ENCODE measurements around the gene CATSPER1.

GRCh38 chr11:66011785-66012303, 14.4 kb downstream of the CATSPER1 start, which contains the start of gene CST6:
- TF ChIP-seq, protein P1, sequence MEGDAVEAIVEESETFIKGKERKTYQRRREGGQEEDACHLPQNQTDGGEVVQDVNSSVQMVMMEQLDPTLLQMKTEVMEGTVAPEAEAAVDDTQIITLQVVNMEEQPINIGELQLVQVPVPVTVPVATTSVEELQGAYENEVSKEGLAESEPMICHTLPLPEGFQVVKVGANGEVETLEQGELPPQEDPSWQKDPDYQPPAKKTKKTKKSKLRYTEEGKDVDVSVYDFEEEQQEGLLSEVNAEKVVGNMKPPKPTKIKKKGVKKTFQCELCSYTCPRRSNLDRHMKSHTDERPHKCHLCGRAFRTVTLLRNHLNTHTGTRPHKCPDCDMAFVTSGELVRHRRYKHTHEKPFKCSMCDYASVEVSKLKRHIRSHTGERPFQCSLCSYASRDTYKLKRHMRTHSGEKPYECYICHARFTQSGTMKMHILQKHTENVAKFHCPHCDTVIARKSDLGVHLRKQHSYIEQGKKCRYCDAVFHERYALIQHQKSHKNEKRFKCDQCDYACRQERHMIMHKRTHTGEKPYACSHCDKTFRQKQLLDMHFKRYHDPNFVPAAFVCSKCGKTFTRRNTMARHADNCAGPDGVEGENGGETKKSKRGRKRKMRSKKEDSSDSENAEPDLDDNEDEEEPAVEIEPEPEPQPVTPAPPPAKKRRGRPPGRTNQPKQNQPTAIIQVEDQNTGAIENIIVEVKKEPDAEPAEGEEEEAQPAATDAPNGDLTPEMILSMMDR (IDR thresholded peaks at IDR 0.05; ENCODE audit: low read depth, low read length): no peak
- TF ChIP-seq EZH2phosphoT487 (IDR thresholded peaks at IDR 0.05; ENCODE audit: low read depth): no peak
